Ishikawa (cell line): ENCODE results near the gene TTC23L.

Source experiments
- CEBPB ChIP-seq: IDR thresholded peaks from 2 replicates; pipeline ENCODE4 v1.6.1; 2012
- CREB1 ChIP-seq: IDR thresholded peaks from 2 replicates; pipeline ENCODE4 v1.6.1; 2012; ENCODE audit warnings: low read depth
- EGR1 ChIP-seq: IDR thresholded peaks from 2 replicates; pipeline ENCODE4 v1.6.1; 2012
- EP300 ChIP-seq: IDR thresholded peaks from 2 replicates; pipeline ENCODE4 v1.6.1; 2012; ENCODE audit warnings: borderline replicate concordance
- FOXM1 ChIP-seq: IDR thresholded peaks from 2 replicates; pipeline ENCODE4 v1.6.1; 2012; ENCODE audit warnings: low read depth, borderline replicate concordance
- MAX ChIP-seq: IDR thresholded peaks from 2 replicates; pipeline ENCODE4 v1.6.1; 2012
- NFIC ChIP-seq: IDR thresholded peaks from 2 replicates; pipeline ENCODE4 v1.6.1; 2012
- RAD21 ChIP-seq: IDR thresholded peaks from 2 replicates; pipeline ENCODE4 v1.6.1; 2012; ENCODE audit warnings: low read depth
- REST ChIP-seq: IDR thresholded peaks from 2 replicates; pipeline ENCODE4 v1.6.1; 2012; ENCODE audit warnings: low read depth, mild to moderate bottlenecking
- TAF1 ChIP-seq: IDR thresholded peaks from 2 replicates; pipeline ENCODE4 v1.6.1; 2012; ENCODE audit warnings: low read depth, mild to moderate bottlenecking
- TCF12 ChIP-seq: IDR thresholded peaks from 2 replicates; pipeline ENCODE4 v1.6.1; 2012; ENCODE audit warnings: low read depth
- TEAD4 ChIP-seq: IDR thresholded peaks from 2 replicates; pipeline ENCODE4 v1.6.1; 2012
- USF1 ChIP-seq: IDR thresholded peaks from 2 replicates; pipeline ENCODE4 v1.6.1; 2012
- YY1 ChIP-seq: IDR thresholded peaks from 2 replicates; pipeline ENCODE4 v1.6.1; 2012; ENCODE audit warnings: low read depth
- ZBTB7A ChIP-seq: IDR thresholded peaks from 2 replicates; pipeline ENCODE4 v1.6.1; 2012; ENCODE audit warnings: low read depth

The TTC23L gene

GRCh38 chr5:34868791-34869190 lies 29.8 kb downstream of the TTC23L start:
- no peak for TF ChIP-seq EGR1

GRCh38 chr5:34869256-34869655 lies 30.3 kb downstream of the TTC23L start:
- TF ChIP-seq ZBTB7A (no peak), NFIC (no peak), CEBPB (no peak), CREB1 (no peak), YY1 (no peak), USF1 (no peak), EP300 (no peak), TCF12 (no peak), TEAD4 (no peak)

- TF ChIP-seq TCF12 = no peak
- TF ChIP-seq CREB1 = no peak
- no peak for TF ChIP-seq FOXM1
- TF ChIP-seq TAF1 = no peak
- no peak for TF ChIP-seq EP300
- no peak for TF ChIP-seq RAD21
- TF ChIP-seq YY1 = no peak
- TF ChIP-seq ZBTB7A = no peak
- no peak for TF ChIP-seq CEBPB
- no peak for TF ChIP-seq EGR1
- no peak for TF ChIP-seq USF1
- TF ChIP-seq NFIC = no peak
- no peak for TF ChIP-seq REST
- TF ChIP-seq MAX = no peak
- TF ChIP-seq TEAD4 = no peak
Observed at GRCh38 chr5:34870382-34870781, 31.4 kb downstream of the TTC23L start.

GRCh38 chr5:34876275-34876674 lies 37.3 kb downstream of the TTC23L start:
- TF ChIP-seq YY1 = no peak
- TF ChIP-seq FOXM1 = no peak
- TF ChIP-seq TCF12 = no peak
- no peak for TF ChIP-seq CREB1
- TF ChIP-seq TEAD4 = no peak
- no peak for TF ChIP-seq MAX
- no peak for TF ChIP-seq EGR1
- no peak for TF ChIP-seq EP300
- no peak for TF ChIP-seq ZBTB7A
- no peak for TF ChIP-seq CEBPB
- no peak for TF ChIP-seq USF1
- no peak for TF ChIP-seq REST
- no peak for TF ChIP-seq NFIC
- no peak for TF ChIP-seq RAD21
- no peak for TF ChIP-seq TAF1

- TF ChIP-seq EP300 = no peak
- no peak for TF ChIP-seq RAD21
- TF ChIP-seq ZBTB7A = no peak
- no peak for TF ChIP-seq USF1
- TF ChIP-seq EGR1 = no peak
- no peak for TF ChIP-seq TCF12
- TF ChIP-seq CREB1 = no peak
Observed at GRCh38 chr5:34881246-34881645, 42.3 kb downstream of the TTC23L start.
